CD14-positive monocyte (primary cell): ENCODE measurements around the gene LIAS. TPM values are rescaled to one million over a fixed set of nuclear protein-coding genes. Genes with fewer than 3 reads are reported as not detected.

Experiments used
- DNase-seq, 3 donors: peaks; one replicate each; pipeline ENCODE4 v3.0.0-alpha.2; 2011 to 2022
- H2AFZ ChIP-seq: 2 replicates; pipeline ENCODE4 v1.6.0; 2012; ENCODE audit warnings: mild to moderate bottlenecking, low read depth, low read length, inconsistent platforms; ENCODE audit not compliant: insufficient read depth, poor library complexity, severe bottlenecking
- H3K27ac ChIP-seq, 2 donors: 1 replicate in 1 of 2; 2 replicates in 1 of 2; pipeline ENCODE4 v1.5.1; 2012 to 2013; ENCODE audit warnings: low read length in 2 of 2, control low read depth in 1 of 2, inconsistent platforms in 1 of 2, low read depth in 1 of 2, mild to moderate bottlenecking in 1 of 2
- H3K27me3 ChIP-seq, 2 donors: one replicate each; pipeline versions ENCODE4 v1.6.0 to v1.6.1; 2011 to 2013; ENCODE audit warnings: low read length in 2 of 2; ENCODE audit not compliant: control insufficient read depth in 2 of 2, insufficient read depth in 2 of 2
- H3K36me3 ChIP-seq, 2 donors: replicated peaks in 1 of 2; 1 replicate in 1 of 2; 2 replicates in 1 of 2; pipeline versions ENCODE4 v1.5.1 to v1.6.1; 2012 to 2013; ENCODE audit warnings: low read length in 2 of 2, control low read depth in 1 of 2, inconsistent platforms in 1 of 2, mild to moderate bottlenecking in 1 of 2; ENCODE audit not compliant: insufficient read depth in 2 of 2, control insufficient read depth in 1 of 2
- H3K4me1 ChIP-seq, 2 donors: 1 replicate in 1 of 2; 2 replicates in 1 of 2; pipeline versions ENCODE4 v1.5.1 to v1.6.1; 2012 to 2013; ENCODE audit warnings: low read length in 2 of 2, control low read depth in 1 of 2, inconsistent platforms in 1 of 2, mild to moderate bottlenecking in 1 of 2, moderate library complexity in 1 of 2; ENCODE audit not compliant: insufficient read depth in 2 of 2, control insufficient read depth in 1 of 2
- H3K4me2 ChIP-seq: replicated peaks from 2 replicates; pipeline ENCODE3; 2012; ENCODE audit warnings: low read length, moderate library complexity, mild to moderate bottlenecking; ENCODE audit not compliant: poor library complexity, severe bottlenecking; ENCODE audit errors: extremely low read depth
- H3K4me3 ChIP-seq, 3 experiments: fragments of 200-600 bp in 1 of 3; sonication (generic) in 1 of 3; replicated peaks in 1 of 3; 1 replicate in 2 of 3; 2 replicates in 1 of 3; pipeline ENCODE4 v1.5.1; 2011 to 2013; ENCODE audit warnings: low read length in 3 of 3, mild to moderate bottlenecking in 3 of 3, control low read depth in 2 of 3, low read depth in 2 of 3, inconsistent platforms in 1 of 3, moderate library complexity in 1 of 3
- H3K79me2 ChIP-seq: 2 replicates; pipeline ENCODE4 v1.6.0; 2012; ENCODE audit warnings: mild to moderate bottlenecking, control low read depth, inconsistent platforms, low read length, moderate library complexity; ENCODE audit not compliant: insufficient read depth
- H3K9ac ChIP-seq: 2 replicates; pipeline ENCODE4 v1.6.0; 2017; ENCODE audit warnings: low read length, mild to moderate bottlenecking; ENCODE audit not compliant: insufficient read depth, poor library complexity, severe bottlenecking
- H3K9me3 ChIP-seq, 2 donors: replicated peaks in 1 of 2; 1 replicate in 1 of 2; 2 replicates in 1 of 2; pipeline versions ENCODE4 v1.5.1 to v1.6.1; 2012 to 2013; ENCODE audit warnings: low read length in 2 of 2, control low read depth in 1 of 2; ENCODE audit not compliant: control insufficient read depth in 1 of 2, insufficient read depth in 1 of 2
- H4K20me1 ChIP-seq: 2 replicates; pipeline ENCODE4 v1.6.0; 2012; ENCODE audit warnings: mild to moderate bottlenecking, low read length, control low read depth, moderate library complexity; ENCODE audit not compliant: insufficient read depth
- H3K27ac Mint-ChIP-seq, 7 donors: one replicate each; pipeline ENCODE4 v1.8.0; 2020; ENCODE audit warnings: mild to moderate bottlenecking in 7 of 7, mixed read lengths in 7 of 7, moderate library complexity in 6 of 7, inconsistent platforms in 2 of 7
- H3K27me3 Mint-ChIP-seq, 3 donors: one replicate each; pipeline ENCODE4 v1.8.0; 2021 to 2022; ENCODE audit warnings: low read depth in 3 of 3, mild to moderate bottlenecking in 3 of 3, mixed read lengths in 3 of 3, moderate library complexity in 3 of 3, inconsistent platforms in 1 of 3
- H3K36me3 Mint-ChIP-seq, 2 donors: one replicate each; pipeline ENCODE4 v1.8.0; 2020; ENCODE audit warnings: mixed read lengths in 2 of 2, inconsistent platforms in 1 of 2, mild to moderate bottlenecking in 1 of 2
- H3K4me1 Mint-ChIP-seq: one replicate; pipeline ENCODE4 v1.8.0; 2020; ENCODE audit warnings: mild to moderate bottlenecking, mixed read lengths
- H3K4me3 Mint-ChIP-seq, 2 donors: one replicate each; pipeline ENCODE4 v1.8.0; 2020; ENCODE audit warnings: mild to moderate bottlenecking in 2 of 2, mixed read lengths in 2 of 2, moderate library complexity in 1 of 2
- H3K9me3 Mint-ChIP-seq, 7 donors: one replicate each; pipeline ENCODE4 v1.8.0; 2020 to 2022; ENCODE audit warnings: mixed read lengths in 7 of 7, mild to moderate bottlenecking in 6 of 7, moderate library complexity in 6 of 7, inconsistent platforms in 2 of 7
- CTCF ChIP-seq: fragments of 200-600 bp; IDR thresholded peaks from one replicate; pipeline ENCODE4 v1.8.0; 2022; ENCODE audit warnings: antibody characterized with exemption, mild to moderate bottlenecking
- WGBS: methylation state at CpG from one replicate; pipeline ENCODE4 v1.1.5; 2013; ENCODE audit warnings: missing lambda C conversion rate; ENCODE audit not compliant: insufficient coverage; 5-methylcytosine and 5-hydroxymethylcytosine counted together
- intact Hi-C, 2 donors: fragments of 100-400 bp; cut with micrococcal nuclease; formaldehyde crosslinking; loops; one replicate each; pipeline versions ENCODE4 v1.15.0 to v1.15.1; 2023
- polyA plus RNA-seq, 3 donors: library from polyadenylated mRNA; depleted of rRNA in 1 of 3; unstranded in 2 of 3; stranded (reverse) in 1 of 3; fragments of 300-500 nt in 2 of 3; fragments of >200 nt in 1 of 3; fragmentation: Illumina TruSeq in 2 of 3; gene quantifications; 1 replicate in 2 of 3; 2 replicates in 1 of 3; pipeline ENCODE4 v1.2.3, GENCODE V29; 2012 to 2021

LIAS gene
- polyA plus RNA-seq, 3 donors: 7.2 to 8.9 (median 7.8) TPM

GRCh38 chr4:39494354-39494753 is 35.5 kb downstream of the LIAS start:
- H3K36me3 ChIP-seq: peaks cover 3 to 12% of the 10 kb centered on the region in 2 donors
- intact Hi-C loops: no loop called here
- no peaks in the 10 kb centered on the region for H3K79me2 ChIP-seq
- no peak overlapping the region for H3K27ac ChIP-seq
- Mint-ChIP-seq H3K9me3 (no peaks in the 10 kb centered on the region), H3K4me3 (no peak overlapping the region), H3K4me1 (no peaks in the 10 kb centered on the region), H3K27me3 (no peaks in the 10 kb centered on the region), H3K36me3 (peaks cover 9 to 13% of the 10 kb centered on the region in 2 donors), H3K27ac (no peak overlapping the region)
- no peak for TF ChIP-seq CTCF
- no peak for DNase-seq
- H3K4me2 ChIP-seq: no peak overlapping the region
- H3K4me3 ChIP-seq: no peak overlapping the region
- no peaks in the 10 kb centered on the region for H3K9me3 ChIP-seq
- no peak overlapping the region for H2AFZ ChIP-seq
- no peaks in the 10 kb centered on the region for H3K27me3 ChIP-seq
- H3K4me1 ChIP-seq: no peaks in the 10 kb centered on the region
- WGBS: 100% methylated on average over 1 of the region's 1 CpG
- H4K20me1 ChIP-seq: no peaks in the 10 kb centered on the region
- no peak overlapping the region for H3K9ac ChIP-seq

GRCh38 chr4:39495446-39496213 is 36.8 kb downstream of the LIAS start:
- DNase-seq: no peak
- no peaks in the 10 kb centered on the region for H3K79me2 ChIP-seq
- no peaks in the 10 kb centered on the region for H3K4me1 ChIP-seq
- WGBS: no CpG with 5 or more reads among the region's 4 CpGs
- intact Hi-C loops: no loop called here
- no peaks in the 10 kb centered on the region for H4K20me1 ChIP-seq
- no peaks in the 10 kb centered on the region for H3K27me3 ChIP-seq
- no peak overlapping the region for H3K4me3 Mint-ChIP-seq
- no peaks in the 10 kb centered on the region for H3K27me3 Mint-ChIP-seq
- no peak overlapping the region for H3K27ac Mint-ChIP-seq
- no peak overlapping the region for H3K9ac ChIP-seq
- H3K9me3 Mint-ChIP-seq: no peaks in the 10 kb centered on the region
- no peak overlapping the region for H3K4me3 ChIP-seq
- no peak overlapping the region for H3K27ac ChIP-seq
- H3K4me1 Mint-ChIP-seq: no peaks in the 10 kb centered on the region
- no peak overlapping the region for H2AFZ ChIP-seq
- H3K36me3 ChIP-seq: peaks cover 10 to 19% of the 10 kb centered on the region in 2 donors
- no peaks in the 10 kb centered on the region for H3K9me3 ChIP-seq
- no peak overlapping the region for H3K4me2 ChIP-seq
- TF ChIP-seq CTCF: no peak
- peaks cover 15 to 25% of the 10 kb centered on the region in 2 donors for H3K36me3 Mint-ChIP-seq
